ENCODE results near the gene KCNQ1.

DNA sequence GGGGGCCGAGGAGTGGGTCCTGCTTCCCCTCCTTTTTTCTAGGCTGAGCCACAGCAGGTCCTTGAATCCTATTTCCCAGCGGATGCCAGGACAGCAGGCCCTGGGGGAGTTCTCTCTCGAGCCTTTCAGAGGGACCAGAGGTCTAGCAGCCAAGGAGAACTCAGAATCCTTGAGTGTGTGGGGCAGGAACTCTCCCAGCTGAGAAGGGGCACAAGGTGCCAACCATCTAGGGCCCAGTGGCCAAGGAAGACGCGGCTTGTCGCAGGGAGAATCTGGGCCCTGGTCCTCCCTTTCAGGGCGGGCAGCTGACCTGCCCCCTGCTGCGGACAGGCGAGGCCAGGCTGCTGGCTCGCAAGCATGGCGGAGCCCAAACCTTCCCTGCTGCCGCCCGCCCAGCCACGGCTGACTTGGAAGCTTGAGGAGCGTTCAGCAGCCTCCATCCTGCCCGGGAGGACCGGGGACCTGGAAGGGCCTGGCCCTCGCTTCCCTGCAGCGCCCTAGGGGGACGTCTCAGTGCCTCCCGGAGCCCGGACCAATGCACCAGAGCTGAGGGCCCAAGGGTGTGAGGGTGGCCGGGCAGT lies 45.2 kb upstream of the KCNQ1 start:
- TF ChIP-seq TEAD3 (CRISPR knock-in tag; optimal IDR thresholded peaks at IDR 0.05; ENCODE audit: borderline replicate concordance), result no peak
- TF ChIP-seq POGZ (CRISPR knock-in tag; IDR thresholded peaks at IDR 0.05), result no peak
- TF ChIP-seq, protein P1, sequence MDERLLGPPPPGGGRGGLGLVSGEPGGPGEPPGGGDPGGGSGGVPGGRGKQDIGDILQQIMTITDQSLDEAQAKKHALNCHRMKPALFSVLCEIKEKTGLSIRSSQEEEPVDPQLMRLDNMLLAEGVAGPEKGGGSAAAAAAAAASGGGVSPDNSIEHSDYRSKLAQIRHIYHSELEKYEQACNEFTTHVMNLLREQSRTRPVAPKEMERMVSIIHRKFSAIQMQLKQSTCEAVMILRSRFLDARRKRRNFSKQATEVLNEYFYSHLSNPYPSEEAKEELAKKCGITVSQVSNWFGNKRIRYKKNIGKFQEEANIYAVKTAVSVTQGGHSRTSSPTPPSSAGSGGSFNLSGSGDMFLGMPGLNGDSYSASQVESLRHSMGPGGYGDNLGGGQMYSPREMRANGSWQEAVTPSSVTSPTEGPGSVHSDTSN (CRISPR knock-in tag; IDR thresholded peaks at IDR 0.05), result no peak
- no peak for TF ChIP-seq GATAD1 (CRISPR knock-in tag; IDR thresholded peaks at IDR 0.05)
- TF ChIP-seq, protein P2, sequence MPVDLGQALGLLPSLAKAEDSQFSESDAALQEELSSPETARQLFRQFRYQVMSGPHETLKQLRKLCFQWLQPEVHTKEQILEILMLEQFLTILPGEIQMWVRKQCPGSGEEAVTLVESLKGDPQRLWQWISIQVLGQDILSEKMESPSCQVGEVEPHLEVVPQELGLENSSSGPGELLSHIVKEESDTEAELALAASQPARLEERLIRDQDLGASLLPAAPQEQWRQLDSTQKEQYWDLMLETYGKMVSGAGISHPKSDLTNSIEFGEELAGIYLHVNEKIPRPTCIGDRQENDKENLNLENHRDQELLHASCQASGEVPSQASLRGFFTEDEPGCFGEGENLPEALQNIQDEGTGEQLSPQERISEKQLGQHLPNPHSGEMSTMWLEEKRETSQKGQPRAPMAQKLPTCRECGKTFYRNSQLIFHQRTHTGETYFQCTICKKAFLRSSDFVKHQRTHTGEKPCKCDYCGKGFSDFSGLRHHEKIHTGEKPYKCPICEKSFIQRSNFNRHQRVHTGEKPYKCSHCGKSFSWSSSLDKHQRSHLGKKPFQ (CRISPR knock-in tag; IDR thresholded peaks at IDR 0.05; ENCODE audit: insufficient replicate concordance), result no peak
- no peak for TF ChIP-seq SMARCC2 (IDR thresholded peaks at IDR 0.05)
- TF ChIP-seq, protein P3, sequence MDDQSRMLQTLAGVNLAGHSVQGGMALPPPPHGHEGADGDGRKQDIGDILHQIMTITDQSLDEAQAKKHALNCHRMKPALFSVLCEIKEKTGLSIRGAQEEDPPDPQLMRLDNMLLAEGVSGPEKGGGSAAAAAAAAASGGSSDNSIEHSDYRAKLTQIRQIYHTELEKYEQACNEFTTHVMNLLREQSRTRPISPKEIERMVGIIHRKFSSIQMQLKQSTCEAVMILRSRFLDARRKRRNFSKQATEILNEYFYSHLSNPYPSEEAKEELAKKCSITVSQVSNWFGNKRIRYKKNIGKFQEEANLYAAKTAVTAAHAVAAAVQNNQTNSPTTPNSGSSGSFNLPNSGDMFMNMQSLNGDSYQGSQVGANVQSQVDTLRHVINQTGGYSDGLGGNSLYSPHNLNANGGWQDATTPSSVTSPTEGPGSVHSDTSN (CRISPR knock-in tag; IDR thresholded peaks at IDR 0.05; ENCODE audit: borderline replicate concordance), result no peak
- TF ChIP-seq, protein P4, sequence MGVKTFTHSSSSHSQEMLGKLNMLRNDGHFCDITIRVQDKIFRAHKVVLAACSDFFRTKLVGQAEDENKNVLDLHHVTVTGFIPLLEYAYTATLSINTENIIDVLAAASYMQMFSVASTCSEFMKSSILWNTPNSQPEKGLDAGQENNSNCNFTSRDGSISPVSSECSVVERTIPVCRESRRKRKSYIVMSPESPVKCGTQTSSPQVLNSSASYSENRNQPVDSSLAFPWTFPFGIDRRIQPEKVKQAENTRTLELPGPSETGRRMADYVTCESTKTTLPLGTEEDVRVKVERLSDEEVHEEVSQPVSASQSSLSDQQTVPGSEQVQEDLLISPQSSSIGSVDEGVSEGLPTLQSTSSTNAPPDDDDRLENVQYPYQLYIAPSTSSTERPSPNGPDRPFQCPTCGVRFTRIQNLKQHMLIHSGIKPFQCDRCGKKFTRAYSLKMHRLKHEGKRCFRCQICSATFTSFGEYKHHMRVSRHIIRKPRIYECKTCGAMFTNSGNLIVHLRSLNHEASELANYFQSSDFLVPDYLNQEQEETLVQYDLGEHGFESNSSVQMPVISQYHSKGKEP (CRISPR knock-in tag; IDR thresholded peaks at IDR 0.05), result no peak
- TF ChIP-seq, protein P5, sequence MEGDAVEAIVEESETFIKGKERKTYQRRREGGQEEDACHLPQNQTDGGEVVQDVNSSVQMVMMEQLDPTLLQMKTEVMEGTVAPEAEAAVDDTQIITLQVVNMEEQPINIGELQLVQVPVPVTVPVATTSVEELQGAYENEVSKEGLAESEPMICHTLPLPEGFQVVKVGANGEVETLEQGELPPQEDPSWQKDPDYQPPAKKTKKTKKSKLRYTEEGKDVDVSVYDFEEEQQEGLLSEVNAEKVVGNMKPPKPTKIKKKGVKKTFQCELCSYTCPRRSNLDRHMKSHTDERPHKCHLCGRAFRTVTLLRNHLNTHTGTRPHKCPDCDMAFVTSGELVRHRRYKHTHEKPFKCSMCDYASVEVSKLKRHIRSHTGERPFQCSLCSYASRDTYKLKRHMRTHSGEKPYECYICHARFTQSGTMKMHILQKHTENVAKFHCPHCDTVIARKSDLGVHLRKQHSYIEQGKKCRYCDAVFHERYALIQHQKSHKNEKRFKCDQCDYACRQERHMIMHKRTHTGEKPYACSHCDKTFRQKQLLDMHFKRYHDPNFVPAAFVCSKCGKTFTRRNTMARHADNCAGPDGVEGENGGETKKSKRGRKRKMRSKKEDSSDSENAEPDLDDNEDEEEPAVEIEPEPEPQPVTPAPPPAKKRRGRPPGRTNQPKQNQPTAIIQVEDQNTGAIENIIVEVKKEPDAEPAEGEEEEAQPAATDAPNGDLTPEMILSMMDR (CRISPR knock-in tag; IDR thresholded peaks at IDR 0.05), result no peak
- no peak for TF ChIP-seq CEBPB (IDR thresholded peaks at IDR 0.05; ENCODE audit: borderline replicate concordance, low read depth, low read length)
- TF ChIP-seq POLR2AphosphoS5 (IDR thresholded peaks at IDR 0.05; ENCODE audit: low read depth, low read length), result no peak
- no peak for TF ChIP-seq RFXANK (CRISPR knock-in tag; IDR thresholded peaks at IDR 0.05)
- no peak for TF ChIP-seq NFE2L2 (IDR thresholded peaks at IDR 0.05; ENCODE audit: low read length)

Data from HepG2 (cell line).